ENCODE measurements around the gene SLC6A3.

The SLC6A3 gene

DNA sequence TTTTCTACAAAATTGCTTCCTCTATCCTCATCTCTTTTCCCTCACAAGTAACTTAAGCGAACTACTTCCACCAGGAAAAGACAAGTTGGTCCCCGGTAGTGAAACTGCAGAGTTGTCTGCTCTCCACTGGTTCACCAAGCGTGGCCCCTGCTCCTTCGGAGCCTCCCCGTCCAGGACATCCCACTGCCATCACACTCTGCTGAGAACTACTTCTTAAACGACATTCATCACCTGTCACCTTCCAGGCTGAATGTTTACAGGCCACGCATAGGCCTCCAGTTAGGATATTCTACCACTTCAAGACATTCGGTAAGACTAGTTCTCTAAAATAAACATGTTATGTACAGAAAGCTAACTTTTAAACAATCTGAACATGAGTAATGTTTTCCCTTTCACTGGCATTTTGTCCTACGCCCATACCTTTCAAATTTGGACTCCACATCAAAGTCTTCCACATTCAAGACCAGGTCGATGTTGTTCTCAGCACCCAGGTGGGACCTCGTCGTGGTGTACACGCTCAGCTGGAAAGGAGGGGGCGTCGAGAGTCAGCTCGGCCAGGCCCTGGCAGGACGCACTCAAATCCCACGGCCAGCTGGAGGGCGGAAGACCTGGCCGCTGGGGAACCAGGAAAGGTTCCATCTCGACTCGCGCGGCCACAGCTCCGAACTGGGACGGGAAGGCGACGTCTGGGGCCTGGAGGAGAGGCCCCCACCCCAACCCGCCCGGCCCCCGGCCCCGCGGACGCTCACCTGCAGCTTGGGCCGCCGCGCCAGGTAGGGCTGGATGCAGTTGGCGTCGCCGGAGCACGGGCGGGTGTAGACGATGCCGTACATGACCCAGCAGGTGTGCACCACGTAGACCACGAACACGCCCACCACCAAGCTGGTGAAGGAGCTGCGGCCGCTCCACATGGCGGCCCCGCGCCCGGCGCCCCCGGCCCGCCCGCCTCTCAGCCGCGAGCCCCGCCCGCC lies 101.0 kb downstream of the SLC6A3 start:
- peaks cover 12 to 34% (median 25%) of the 10 kb centered on the region in 3 donors for H3K36me3 ChIP-seq
- TF ChIP-seq, protein P1, sequence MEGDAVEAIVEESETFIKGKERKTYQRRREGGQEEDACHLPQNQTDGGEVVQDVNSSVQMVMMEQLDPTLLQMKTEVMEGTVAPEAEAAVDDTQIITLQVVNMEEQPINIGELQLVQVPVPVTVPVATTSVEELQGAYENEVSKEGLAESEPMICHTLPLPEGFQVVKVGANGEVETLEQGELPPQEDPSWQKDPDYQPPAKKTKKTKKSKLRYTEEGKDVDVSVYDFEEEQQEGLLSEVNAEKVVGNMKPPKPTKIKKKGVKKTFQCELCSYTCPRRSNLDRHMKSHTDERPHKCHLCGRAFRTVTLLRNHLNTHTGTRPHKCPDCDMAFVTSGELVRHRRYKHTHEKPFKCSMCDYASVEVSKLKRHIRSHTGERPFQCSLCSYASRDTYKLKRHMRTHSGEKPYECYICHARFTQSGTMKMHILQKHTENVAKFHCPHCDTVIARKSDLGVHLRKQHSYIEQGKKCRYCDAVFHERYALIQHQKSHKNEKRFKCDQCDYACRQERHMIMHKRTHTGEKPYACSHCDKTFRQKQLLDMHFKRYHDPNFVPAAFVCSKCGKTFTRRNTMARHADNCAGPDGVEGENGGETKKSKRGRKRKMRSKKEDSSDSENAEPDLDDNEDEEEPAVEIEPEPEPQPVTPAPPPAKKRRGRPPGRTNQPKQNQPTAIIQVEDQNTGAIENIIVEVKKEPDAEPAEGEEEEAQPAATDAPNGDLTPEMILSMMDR (IDR thresholded peaks at IDR 0.05): no peak
- H3K27ac ChIP-seq: peak overlapping the region; percentile 64 to 70
- DNase-seq: no peak
- intact Hi-C loops (cut with DNase I; ENCODE audit: low total_unique reads): loop anchor here (10.0 kb wide), 2 partner anchors 171 to 451 kb away; partner anchors contain the start of gene MRPL36
- no peaks in the 10 kb centered on the region for H3K27me3 ChIP-seq
- peaks cover 0 to 24% (median 22%) of the 10 kb centered on the region in 4 donors for H3K4me1 ChIP-seq
- H3K9me3 ChIP-seq: no peaks in the 10 kb centered on the region
- H3K4me3 ChIP-seq: peak overlapping the region; percentile 80 to 92

DNA sequence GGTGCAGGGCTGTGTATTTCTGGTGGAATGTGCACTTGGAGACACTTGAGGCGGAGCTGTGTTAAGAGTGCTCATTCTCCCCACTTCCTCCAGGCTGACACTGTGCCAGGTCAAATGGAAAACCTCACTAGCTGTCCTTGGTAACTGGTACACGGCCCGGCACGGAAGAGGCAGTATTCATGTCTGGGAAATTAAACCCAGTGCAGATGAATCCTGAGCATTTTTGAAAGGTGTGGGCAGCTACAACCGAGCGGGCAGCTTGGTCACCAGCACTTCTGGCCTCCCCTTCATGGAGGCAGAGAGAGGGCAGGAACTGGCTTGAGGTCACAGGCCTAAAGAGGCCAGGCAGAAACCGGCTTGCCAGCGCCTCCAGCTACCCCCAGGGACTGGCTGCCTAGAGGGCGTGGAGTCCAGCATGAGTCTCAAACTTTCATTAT lies 101.9 kb downstream of the SLC6A3 start:
- Histone ChIP-seq H3K27me3 (no peaks in the 10 kb centered on the region), H3K27ac (no peak overlapping the region), H3K4me1 (peaks cover 0 to 24% (median 22%) of the 10 kb centered on the region in 4 donors), H3K9me3 (no peaks in the 10 kb centered on the region), H3K36me3 (peaks cover 20 to 43% (median 34%) of the 10 kb centered on the region in 3 donors), H3K4me3 (no peak overlapping the region)
- TF ChIP-seq, protein P1 (IDR thresholded peaks at IDR 0.05): no peak
- no peak for DNase-seq
- intact Hi-C loops (cut with DNase I; ENCODE audit: low total_unique reads): loop anchor here (10.0 kb wide), 2 partner anchors 171 to 451 kb away; partner anchors contain the start of gene MRPL36

Data from tibial artery (tissue), 4 donors.